Measurements from ENCODE around the gene SLC16A10.

DNA sequence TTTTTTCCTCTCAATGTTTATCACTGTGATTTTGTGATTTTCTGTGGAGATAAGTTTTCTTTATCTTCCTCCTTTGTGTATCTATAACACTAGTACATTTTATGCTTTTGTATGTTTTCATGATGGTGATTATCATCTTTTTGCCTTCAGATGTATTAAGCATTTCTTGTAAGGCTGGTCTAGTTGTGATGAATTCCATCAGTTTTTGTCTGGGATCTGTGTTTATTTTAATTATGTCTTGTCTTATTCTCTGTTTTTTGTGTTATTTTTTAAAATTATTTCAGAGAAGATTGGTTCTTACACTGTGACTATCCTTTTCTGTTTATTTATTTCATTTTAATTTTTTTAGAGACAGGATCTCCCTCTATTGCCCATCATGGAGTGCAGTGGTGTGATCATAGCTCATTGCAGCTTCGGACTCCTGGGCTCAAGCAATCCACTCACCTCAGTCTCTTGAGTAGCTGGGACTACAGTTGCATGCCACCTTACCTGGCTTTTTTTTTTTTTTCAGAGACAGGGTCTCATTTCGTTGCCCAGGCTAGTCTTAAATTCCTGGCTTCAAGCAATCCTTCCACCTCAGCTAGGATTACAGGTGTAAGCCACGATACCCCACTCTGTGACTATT lies 187.4 kb downstream of the SLC16A10 start:
- TF ChIP-seq, protein P1, sequence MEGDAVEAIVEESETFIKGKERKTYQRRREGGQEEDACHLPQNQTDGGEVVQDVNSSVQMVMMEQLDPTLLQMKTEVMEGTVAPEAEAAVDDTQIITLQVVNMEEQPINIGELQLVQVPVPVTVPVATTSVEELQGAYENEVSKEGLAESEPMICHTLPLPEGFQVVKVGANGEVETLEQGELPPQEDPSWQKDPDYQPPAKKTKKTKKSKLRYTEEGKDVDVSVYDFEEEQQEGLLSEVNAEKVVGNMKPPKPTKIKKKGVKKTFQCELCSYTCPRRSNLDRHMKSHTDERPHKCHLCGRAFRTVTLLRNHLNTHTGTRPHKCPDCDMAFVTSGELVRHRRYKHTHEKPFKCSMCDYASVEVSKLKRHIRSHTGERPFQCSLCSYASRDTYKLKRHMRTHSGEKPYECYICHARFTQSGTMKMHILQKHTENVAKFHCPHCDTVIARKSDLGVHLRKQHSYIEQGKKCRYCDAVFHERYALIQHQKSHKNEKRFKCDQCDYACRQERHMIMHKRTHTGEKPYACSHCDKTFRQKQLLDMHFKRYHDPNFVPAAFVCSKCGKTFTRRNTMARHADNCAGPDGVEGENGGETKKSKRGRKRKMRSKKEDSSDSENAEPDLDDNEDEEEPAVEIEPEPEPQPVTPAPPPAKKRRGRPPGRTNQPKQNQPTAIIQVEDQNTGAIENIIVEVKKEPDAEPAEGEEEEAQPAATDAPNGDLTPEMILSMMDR (IDR thresholded peaks at IDR 0.05; ENCODE audit: extremely low read depth in 1 of 2, insufficient read depth in 1 of 2, low read depth in 1 of 2, low read length in 2 of 2): no peak
- TF ChIP-seq, protein P2, sequence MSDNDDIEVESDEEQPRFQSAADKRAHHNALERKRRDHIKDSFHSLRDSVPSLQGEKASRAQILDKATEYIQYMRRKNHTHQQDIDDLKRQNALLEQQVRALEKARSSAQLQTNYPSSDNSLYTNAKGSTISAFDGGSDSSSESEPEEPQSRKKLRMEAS (IDR thresholded peaks at IDR 0.05; ENCODE audit: insufficient read depth, insufficient read length): no peak
- TF ChIP-seq FOS (IDR thresholded peaks at IDR 0.05; ENCODE audit: borderline replicate concordance, insufficient read depth, low read length): no peak
- no peak for TF ChIP-seq EZH2 (IDR thresholded peaks at IDR 0.05; ENCODE audit: borderline replicate concordance, low read depth, low read length, severe bottlenecking)
- TF ChIP-seq POLR2A (IDR thresholded peaks at IDR 0.05; ENCODE audit: low read depth, low read length): no peak
- no peak for TF ChIP-seq POLR2AphosphoS5 (IDR thresholded peaks at IDR 0.05; ENCODE audit: insufficient read depth, low read depth, low read length)

Data from endothelial cell of umbilical vein (primary cell).